Skin epidermis (tissue), 12 donors: Measurements from ENCODE around the gene MDFI.
"Not testable (repeated sequence)": the region's sequence is repeated elsewhere in the genome, so short reads cannot be mapped to it uniquely, and the experiment has no call there.

Experiments
- H3K27ac ChIP-seq, 21 experiments: fragments of 200-600 bp; sonication (generic) in 11 of 21; one replicate each; pipeline ENCODE4 v1.5.0; 2020; ENCODE audit warnings: mild to moderate bottlenecking in 3 of 21, inconsistent platforms in 2 of 21, moderate library complexity in 2 of 21
- H3K4me3 ChIP-seq, 7 experiments: fragments of 200-600 bp; sonication (generic) in 2 of 7; one replicate each; pipeline ENCODE4 v1.5.0; 2020; ENCODE audit warnings: inconsistent platforms in 2 of 7, mild to moderate bottlenecking in 2 of 7, moderate library complexity in 1 of 7

Gene MDFI

GRCh38 chr6:41600499-41601247 lies 37.6 kb upstream of the MDFI start:
- no peak overlapping the region for H3K27ac ChIP-seq
- no peak overlapping the region for H3K4me3 ChIP-seq

GRCh38 chr6:41601248-41601549 lies 37.1 kb upstream of the MDFI start:
- H3K4me3 ChIP-seq, result no peak overlapping the region
- no peak overlapping the region for H3K27ac ChIP-seq

- H3K27ac ChIP-seq, result no peak overlapping the region
- H3K4me3 ChIP-seq, result no peak overlapping the region
Observed at GRCh38 chr6:41602422-41602743, 35.9 kb upstream of the MDFI start.

- Histone ChIP-seq H3K27ac (no peak overlapping the region), H3K4me3 (no peak overlapping the region)
Observed at GRCh38 chr6:41602864-41603608, 35.2 kb upstream of the MDFI start.

GRCh38 chr6:41604006-41604405 lies 34.3 kb upstream of the MDFI start:
- no peak overlapping the region for H3K4me3 ChIP-seq
- H3K27ac ChIP-seq, result no peak overlapping the region

GRCh38 chr6:41605649-41606048 lies 32.6 kb upstream of the MDFI start:
- no peak overlapping the region for H3K4me3 ChIP-seq
- no peak overlapping the region for H3K27ac ChIP-seq

- no peak overlapping the region for H3K4me3 ChIP-seq
Observed at GRCh38 chr6:41607036-41607435, 31.2 kb upstream of the MDFI start.

GRCh38 chr6:41607736-41608135 lies 30.5 kb upstream of the MDFI start:
- no peak overlapping the region for H3K27ac ChIP-seq
- H3K4me3 ChIP-seq, result no peak overlapping the region

More at GRCh38 chr6:41607036-41607435, 31.2 kb upstream of the MDFI start:
- no peak overlapping the region for H3K27ac ChIP-seq

- no peak overlapping the region for H3K4me3 ChIP-seq
- no peak overlapping the region for H3K27ac ChIP-seq
Observed at GRCh38 chr6:41608443-41609151, 29.7 kb upstream of the MDFI start.

GRCh38 chr6:41614715-41615114 lies 23.6 kb upstream of the MDFI start:
- Histone ChIP-seq H3K4me3 (no peak overlapping the region), H3K27ac (no peak overlapping the region)

- no peak overlapping the region for H3K27ac ChIP-seq
- H3K4me3 ChIP-seq, result no peak overlapping the region
Observed at GRCh38 chr6:41615311-41615710, 23.0 kb upstream of the MDFI start.

- Histone ChIP-seq H3K27ac (no peak overlapping the region), H3K4me3 (no peak overlapping the region)
Observed at GRCh38 chr6:41618598-41618997, 19.7 kb upstream of the MDFI start.

- not testable (repeated sequence) for H3K27ac ChIP-seq, H3K4me3 ChIP-seq
Observed at GRCh38 chr6:41619193-41619592, 19.1 kb upstream of the MDFI start.

GRCh38 chr6:41621367-41621766 lies 16.9 kb upstream of the MDFI start:
- H3K27ac ChIP-seq, result no peak overlapping the region

GRCh38 chr6:41621802-41622201 lies 16.5 kb upstream of the MDFI start:
- Histone ChIP-seq H3K27ac (no peak overlapping the region), H3K4me3 (no peak overlapping the region)

More at GRCh38 chr6:41621367-41621766, 16.9 kb upstream of the MDFI start:
- H3K4me3 ChIP-seq, result no peak overlapping the region

- Histone ChIP-seq H3K27ac (no peak overlapping the region), H3K4me3 (no peak overlapping the region)
Observed at GRCh38 chr6:41622206-41622988, 15.9 kb upstream of the MDFI start.

- Histone ChIP-seq H3K4me3 (no peak overlapping the region), H3K27ac (no peak overlapping the region)
Observed at GRCh38 chr6:41623330-41623729, 14.9 kb upstream of the MDFI start.

- no peak overlapping the region for H3K27ac ChIP-seq
- H3K4me3 ChIP-seq, result no peak overlapping the region
Observed at GRCh38 chr6:41624621-41625380, 13.5 kb upstream of the MDFI start.

GRCh38 chr6:41625442-41625841 lies 12.8 kb upstream of the MDFI start:
- H3K27ac ChIP-seq, result no peak overlapping the region
- H3K4me3 ChIP-seq, result no peak overlapping the region

- H3K4me3 ChIP-seq, result no peak overlapping the region
- peak overlapping the region in 4 of 21 experiments; percentile 5 to 37 (median 16) for H3K27ac ChIP-seq
Observed at GRCh38 chr6:41626022-41626421, 12.2 kb upstream of the MDFI start.
